Stimulated activated CD8-positive, alpha-beta memory T cell treated with anti-CD3 and anti-CD28 coated beads, Interleukin-7, amount 100 ng/mL, for 4 hours (primary cell): ENCODE data around the gene FAM50A.
A peak's percentile ranks its signal among the peaks of the same experiment; 100 is the strongest.

Experiments used
- DNase-seq, 2 donors: peaks; one replicate each; pipeline ENCODE4 v3.0.0-alpha.2; 2020; ENCODE audit warnings: low read depth in 2 of 2

Gene FAM50A

GRCh38 chrX:154413142-154413541 lies 30.8 kb upstream of the FAM50A start:
- no peak for DNase-seq

GRCh38 chrX:154417157-154417556 lies 26.8 kb upstream of the FAM50A start:
- DNase-seq, result no peak

DNA sequence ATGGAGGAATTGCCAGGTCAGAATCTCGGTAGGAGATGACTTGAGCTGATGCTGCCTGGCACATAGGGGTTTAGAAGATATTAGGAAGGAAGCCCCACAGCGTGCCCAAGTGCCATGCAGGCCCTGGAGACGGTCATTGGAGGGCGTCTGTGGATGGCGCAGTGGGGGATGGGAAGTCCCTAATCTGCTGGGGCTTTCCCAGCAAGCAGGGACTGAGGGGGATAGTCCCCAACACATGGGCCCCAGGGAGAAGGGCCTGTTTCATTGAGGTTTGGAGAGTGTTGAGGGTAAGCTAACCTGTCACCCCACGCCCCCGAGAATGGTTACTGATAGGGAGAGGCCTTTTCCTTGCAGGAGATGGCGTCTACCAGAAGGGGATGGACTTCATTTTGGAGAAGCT lies 24.8 kb upstream of the FAM50A start:
- DNase-seq, result no peak

- DNase-seq, result no peak
These were observed 24.1 kb upstream of the FAM50A start for GRCh38 chrX:154419688-154420401.

- no peak for DNase-seq
These were observed 23.6 kb upstream of the FAM50A start for GRCh38 chrX:154420402-154420756.

GRCh38 chrX:154426916-154427770 lies 16.8 kb upstream of the FAM50A start:
- DNase-seq, result no peak

DNA sequence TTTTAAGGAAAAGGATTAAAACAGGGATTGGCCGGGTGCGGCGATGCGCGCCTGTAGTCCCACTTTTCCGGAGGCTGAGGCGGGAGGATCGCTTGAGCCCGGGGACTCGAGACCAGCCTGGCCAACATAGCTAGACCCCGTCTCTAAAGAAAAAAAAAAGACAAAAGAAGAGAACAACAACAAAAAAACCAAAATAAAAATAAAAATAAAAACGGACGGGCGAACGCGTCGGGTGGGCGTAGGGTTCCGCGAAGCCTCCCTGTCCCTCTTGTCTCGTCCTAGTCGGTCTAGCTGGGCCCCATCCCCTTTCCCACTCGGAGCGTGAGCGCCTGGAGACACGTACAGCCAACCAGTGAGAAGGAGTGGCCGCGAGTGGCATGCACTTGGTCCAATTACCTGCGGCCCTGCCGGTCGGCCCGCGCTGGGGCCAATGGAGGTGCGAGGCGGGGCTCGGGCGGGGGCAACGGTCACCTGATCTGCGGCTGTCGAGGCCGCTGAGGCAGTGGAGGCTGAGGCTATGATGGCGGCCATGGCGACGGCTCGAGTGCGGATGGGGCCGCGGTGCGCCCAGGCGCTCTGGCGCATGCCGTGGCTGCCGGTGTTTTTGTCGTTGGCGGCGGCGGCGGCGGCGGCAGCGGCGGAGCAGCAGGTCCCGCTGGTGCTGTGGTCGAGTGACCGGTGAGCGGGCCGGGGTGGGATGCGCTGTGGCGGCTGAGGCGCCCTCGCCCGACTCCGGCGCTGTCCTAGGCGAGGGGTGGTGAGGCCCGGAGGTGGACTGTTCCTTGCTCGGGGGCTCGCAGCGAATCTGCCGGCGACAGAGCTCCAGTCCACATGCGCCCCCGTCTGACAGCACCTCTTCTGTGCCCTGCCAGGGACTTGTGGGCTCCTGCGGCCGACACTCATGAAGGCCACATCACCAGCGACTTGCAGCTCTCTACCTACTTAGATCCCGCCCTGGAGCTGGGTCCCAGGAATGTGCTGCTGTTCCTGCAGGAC lies 15.5 kb upstream of the FAM50A start, which contains the start of gene ATP6AP1:
Gene ATP6AP1 (plus strand): TSS at position 502 of the 996 bp plus-strand sequence. CDS start 16 bp downstream, at position 518.
- DNase-seq, result peak; percentile 72 to 83

- DNase-seq, result no peak
These were observed 14.2 kb upstream of the FAM50A start for GRCh38 chrX:154429711-154430110.

DNA sequence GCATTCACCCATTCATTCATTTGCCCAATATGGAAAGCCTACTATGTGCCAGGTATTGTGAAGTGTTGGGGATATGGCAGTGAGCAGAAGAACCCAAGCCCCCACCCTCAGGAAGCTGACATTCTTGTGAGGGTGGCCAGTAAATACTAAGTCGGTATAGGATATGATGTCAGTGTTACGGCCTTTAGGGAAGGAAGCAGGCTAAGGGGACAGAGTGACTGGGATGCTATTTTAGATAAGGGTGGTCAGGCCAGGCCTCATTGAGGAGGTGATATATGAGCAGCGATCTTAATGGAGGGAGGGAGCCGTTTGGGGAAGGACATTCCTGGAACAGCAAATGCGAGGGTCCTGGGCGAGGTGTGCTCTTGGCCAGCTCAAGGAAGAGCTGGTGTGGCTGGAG lies 13.5 kb upstream of the FAM50A start:
- no peak for DNase-seq

GRCh38 chrX:154430916-154431315 lies 13.0 kb upstream of the FAM50A start:
- DNase-seq, result no peak

- DNase-seq, result no peak
These were observed 12.6 kb upstream of the FAM50A start for GRCh38 chrX:154431341-154431740.

DNA sequence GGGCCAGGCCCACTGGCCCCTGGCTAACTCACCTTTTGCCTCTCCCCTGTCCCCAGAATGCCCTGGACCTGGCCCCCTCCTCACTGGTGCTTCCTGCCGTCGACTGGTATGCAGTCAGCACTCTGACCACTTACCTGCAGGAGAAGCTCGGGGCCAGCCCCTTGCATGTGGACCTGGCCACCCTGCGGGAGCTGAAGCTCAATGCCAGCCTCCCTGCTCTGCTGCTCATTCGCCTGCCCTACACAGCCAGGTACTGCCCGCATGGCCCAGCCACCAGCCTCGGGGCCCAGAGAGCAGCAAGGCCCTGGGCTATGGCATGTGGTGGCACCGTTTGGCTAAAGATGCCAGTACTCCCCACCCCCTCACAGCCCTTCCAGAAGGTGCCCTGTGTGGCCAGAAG lies 11.7 kb upstream of the FAM50A start:
- no peak for DNase-seq

- DNase-seq, result no peak
These were observed 10.3 kb upstream of the FAM50A start for GRCh38 chrX:154433605-154434004.

- DNase-seq, result no peak
These were observed 9.4 kb upstream of the FAM50A start for GRCh38 chrX:154434394-154435168.

DNA sequence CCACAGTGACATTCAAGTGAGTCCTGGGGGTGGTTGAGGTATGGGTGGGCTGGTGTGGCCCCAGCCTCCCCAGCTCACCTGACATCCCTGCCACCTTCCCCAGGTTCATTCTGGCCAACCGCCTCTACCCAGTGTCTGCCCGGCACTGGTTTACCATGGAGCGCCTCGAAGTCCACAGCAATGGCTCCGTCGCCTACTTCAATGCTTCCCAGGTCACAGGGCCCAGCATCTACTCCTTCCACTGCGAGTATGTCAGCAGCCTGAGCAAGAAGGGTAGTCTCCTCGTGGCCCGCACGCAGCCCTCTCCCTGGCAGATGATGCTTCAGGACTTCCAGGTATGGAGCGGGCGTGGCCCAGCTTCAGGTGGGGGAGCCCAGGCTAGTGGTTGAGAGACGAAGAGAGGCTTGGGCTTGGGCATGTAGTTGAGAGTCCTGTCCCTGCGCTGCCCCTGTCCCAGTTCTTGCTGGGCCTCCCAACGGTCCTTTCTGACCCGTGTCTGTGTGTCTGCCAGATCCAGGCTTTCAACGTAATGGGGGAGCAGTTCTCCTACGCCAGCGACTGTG lies 8.7 kb upstream of the FAM50A start:
- DNase-seq, result no peak

DNA sequence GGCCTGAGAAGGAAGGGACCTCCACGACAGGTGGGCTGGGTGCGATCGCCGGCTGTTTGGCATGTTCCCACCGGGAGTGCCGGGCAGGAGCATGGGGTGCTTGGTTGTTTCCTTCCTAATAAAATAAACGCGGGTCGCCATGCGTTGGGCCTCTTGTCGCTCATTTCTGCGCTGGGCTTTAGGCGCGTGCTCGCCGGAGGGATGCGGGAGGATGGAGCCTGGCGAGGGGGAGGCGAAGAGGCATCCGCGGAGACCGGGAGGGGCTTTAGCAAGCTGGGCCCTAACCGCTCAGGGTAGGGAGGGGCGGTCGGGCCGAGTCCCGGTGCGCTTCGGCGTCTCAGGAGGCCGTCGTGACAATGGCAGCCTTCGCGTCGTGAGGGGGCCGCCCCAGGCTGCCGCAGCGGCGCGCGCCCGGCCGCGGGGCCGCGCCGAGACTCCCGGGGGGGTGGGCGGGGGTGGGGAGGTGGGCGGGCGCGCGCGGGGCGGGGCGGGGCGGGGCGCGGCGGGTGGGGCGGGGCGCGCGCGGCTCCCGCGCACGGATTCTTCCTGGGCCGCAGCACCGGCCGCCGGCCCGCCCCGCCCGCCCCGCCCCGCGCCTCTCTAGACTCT lies 7.5 kb upstream of the FAM50A start:
- peak in 1 of 2 donors; percentile 45 for DNase-seq

- DNase-seq, result peak in 1 of 2 donors; percentile 40
These were observed 6.8 kb upstream of the FAM50A start, which contains the start of gene GDI1 for GRCh38 chrX:154436983-154437752. Gene GDI1 (plus strand): TSS chrX:154437154. CDS start chrX:154437255, 101 bp downstream.

GRCh38 chrX:154437971-154438893 lies 5.7 kb upstream of the FAM50A start:
- no peak for DNase-seq
